Measurements from ENCODE around the gene CNTN2. TPM values are rescaled to one million over a fixed set of nuclear protein-coding genes. Genes with fewer than 3 reads are reported as not detected.

The CNTN2 gene, protein sequence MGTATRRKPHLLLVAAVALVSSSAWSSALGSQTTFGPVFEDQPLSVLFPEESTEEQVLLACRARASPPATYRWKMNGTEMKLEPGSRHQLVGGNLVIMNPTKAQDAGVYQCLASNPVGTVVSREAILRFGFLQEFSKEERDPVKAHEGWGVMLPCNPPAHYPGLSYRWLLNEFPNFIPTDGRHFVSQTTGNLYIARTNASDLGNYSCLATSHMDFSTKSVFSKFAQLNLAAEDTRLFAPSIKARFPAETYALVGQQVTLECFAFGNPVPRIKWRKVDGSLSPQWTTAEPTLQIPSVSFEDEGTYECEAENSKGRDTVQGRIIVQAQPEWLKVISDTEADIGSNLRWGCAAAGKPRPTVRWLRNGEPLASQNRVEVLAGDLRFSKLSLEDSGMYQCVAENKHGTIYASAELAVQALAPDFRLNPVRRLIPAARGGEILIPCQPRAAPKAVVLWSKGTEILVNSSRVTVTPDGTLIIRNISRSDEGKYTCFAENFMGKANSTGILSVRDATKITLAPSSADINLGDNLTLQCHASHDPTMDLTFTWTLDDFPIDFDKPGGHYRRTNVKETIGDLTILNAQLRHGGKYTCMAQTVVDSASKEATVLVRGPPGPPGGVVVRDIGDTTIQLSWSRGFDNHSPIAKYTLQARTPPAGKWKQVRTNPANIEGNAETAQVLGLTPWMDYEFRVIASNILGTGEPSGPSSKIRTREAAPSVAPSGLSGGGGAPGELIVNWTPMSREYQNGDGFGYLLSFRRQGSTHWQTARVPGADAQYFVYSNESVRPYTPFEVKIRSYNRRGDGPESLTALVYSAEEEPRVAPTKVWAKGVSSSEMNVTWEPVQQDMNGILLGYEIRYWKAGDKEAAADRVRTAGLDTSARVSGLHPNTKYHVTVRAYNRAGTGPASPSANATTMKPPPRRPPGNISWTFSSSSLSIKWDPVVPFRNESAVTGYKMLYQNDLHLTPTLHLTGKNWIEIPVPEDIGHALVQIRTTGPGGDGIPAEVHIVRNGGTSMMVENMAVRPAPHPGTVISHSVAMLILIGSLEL
- total RNA-seq = not detected in 2 replicates

DNA sequence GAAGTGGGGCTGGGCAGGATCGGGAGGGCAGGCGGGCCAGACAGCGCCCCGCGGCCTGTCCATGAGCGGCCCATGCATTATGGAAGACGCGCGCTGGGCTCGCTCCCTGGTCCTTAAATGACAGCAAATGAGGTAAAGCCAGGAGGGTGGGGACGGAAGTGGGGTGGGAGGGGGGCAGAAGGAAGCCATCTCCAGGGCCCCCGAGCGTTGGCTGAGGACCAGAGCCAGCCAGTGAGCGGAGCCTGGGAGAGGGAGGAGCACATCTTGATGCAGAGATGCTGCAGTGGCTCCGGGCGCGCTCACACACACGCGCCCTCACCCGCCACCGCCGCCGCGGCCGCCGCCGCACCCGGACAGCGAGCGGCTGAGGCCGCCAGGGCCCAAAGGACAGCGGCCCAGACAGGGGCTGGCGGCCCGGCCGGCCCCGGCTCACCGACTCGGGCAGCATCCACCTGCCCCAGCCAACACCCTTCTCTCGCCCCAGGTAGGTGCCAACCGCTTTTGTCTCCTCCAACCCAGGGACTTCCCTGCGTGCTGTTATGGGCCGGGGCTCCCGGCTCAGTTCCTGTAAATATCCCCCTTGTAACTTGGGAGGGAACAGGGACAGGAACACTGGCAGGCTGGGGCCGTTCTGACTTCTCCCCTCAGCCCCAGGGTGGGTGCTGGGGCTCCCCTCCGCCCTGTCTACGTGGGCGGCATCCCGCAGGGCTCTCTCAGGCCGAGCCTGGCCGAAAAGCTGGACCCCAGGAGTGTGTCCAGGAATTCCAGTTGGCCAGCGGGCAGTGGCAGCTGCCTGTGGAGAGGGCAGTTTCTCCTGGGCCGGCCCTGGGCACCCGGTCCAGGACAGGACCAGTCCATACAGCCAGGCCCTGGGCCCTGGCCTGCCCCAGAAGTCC is at the start of gene CNTN2:
Gene CNTN2 (plus strand): TSS at position 302 of the 896 bp plus-strand sequence. CDS start 9,974 bp downstream, outside the sequence.

GRCh38 chr1:205084360-205084759 is 41.3 kb downstream of the CNTN2 start, which contains the start of gene TMEM81:
Gene TMEM81, minus strand, starts transcription at chr1:205084460. Its CDS starts 140 bp downstream, at chr1:205084320.

DNA sequence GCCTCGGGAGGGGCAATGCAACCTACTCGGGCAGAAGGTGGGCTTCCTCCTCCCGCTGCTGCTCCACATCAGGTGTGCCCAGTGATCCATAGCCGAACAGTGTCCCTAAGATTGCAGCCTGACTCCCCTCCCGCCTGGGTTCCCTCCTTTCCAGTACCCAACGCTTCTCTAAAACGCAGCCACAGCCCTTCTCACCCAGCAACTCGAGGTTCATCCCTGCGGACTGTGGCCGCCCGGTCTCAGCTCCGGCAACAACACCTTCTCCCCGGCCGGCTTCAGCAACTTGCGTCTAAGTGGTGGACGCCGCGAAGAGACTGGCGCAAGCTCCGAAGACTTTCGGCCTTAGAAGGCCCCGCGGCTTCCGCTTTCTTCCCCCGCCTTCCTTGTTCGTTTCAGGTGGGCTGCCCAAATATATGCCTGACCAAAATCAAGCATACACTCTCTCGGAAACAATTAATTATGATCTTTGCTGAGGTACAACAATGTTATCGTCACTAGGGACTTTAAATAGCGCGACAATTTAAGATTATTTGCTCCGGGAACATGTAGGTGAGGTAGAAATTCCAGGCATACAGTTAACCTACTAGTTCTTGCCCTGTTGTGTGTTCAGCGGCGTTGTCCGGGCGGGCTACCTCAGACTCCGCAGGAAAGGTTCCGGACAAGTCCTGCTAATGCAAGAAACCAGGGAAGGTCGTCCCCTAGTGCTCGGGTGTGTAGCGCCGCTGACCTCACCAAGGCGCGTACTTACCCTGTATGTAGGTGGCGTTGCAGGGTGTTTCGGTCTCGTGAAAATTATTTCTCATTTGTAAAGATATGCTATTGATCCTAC is 78.9 kb downstream of the CNTN2 start, which contains the start of gene RBBP5:
Gene RBBP5 (minus strand): TSS at position 319 of the 829 bp plus-strand sequence. CDS start 105 bp downstream, at position 214.

Other genes with a start within 250 kb of the CNTN2 start
- not detected in 2 replicates for gene NFASC, start 172.3 kb upstream of the CNTN2 start, total RNA-seq
- 0.89 and 1.5 TPM in 2 replicates for gene TMEM81, start 41.2 kb downstream of the CNTN2 start, total RNA-seq
- 8.1 and 11.2 TPM in 2 replicates for gene RBBP5, start 78.8 kb downstream of the CNTN2 start, total RNA-seq
- 6.4 and 9.8 TPM in 2 replicates for gene DSTYK, start 168.5 kb downstream of the CNTN2 start, total RNA-seq
- 3.0 and 5.2 TPM in 2 replicates for gene TMCC2, start 184.7 kb downstream of the CNTN2 start, total RNA-seq

All from mesangial cell (primary cell).